Endothelial cell of umbilical vein (primary cell): ENCODE data around the gene VPS41. TPM values are rescaled to one million over a fixed set of nuclear protein-coding genes. Genes with fewer than 3 reads are reported as not detected.

ENCODE experiments used
- BruUV-seq: library from RNA; stranded (reverse); fragments of 400-500 nt; replicated peaks from 2 replicates; lab custom pipeline; 2021; lab: Mats Ljungman, UMichigan
- CTCF ChIA-PET: fragments of 300-600, 350-600 bp; sonication (Branson Sonifier 250); formaldehyde crosslinking; loops from one replicate; lab custom pipeline; 2021; ENCODE audit warnings: antibody characterized with exemption, inconsistent platforms; lab: Charles Lee
- POLR2A ChIA-PET: fragments of 300-600, 350-600 bp; sonication (Branson Sonifier 250); formaldehyde crosslinking; loops from one replicate; lab custom pipeline; 2021; ENCODE audit warnings: antibody characterized with exemption, inconsistent platforms; lab: Charles Lee
- DNase-seq: peaks from one replicate; pipeline ENCODE4 v3.0.0-alpha.2; 2011; ENCODE audit warnings: low read depth, low spot score
- FAIRE-seq: peaks from 2 replicates; lab custom pipeline; 2011; peaks lifted over from hg19 to GRCh38; lab: Jason Lieb, UNC
- H2AFZ ChIP-seq: 2 replicates; pipeline ENCODE4 v1.6.0; 2012; ENCODE audit warnings: low read depth, low read length, control low read depth, inconsistent platforms
- H3K27ac ChIP-seq: 2 replicates; pipeline ENCODE4 v1.5.1; 2011; ENCODE audit warnings: low read depth, mild to moderate bottlenecking, control low read depth, low read length, moderate library complexity; ENCODE audit not compliant: insufficient read depth
- H3K27me3 ChIP-seq, 2 experiments: 2 replicates each; pipeline versions ENCODE4 v1.6.0 to v1.6.1; 2011; ENCODE audit warnings: low read length in 2 of 2, mixed read lengths in 1 of 2; ENCODE audit not compliant: control insufficient read depth in 2 of 2, insufficient read depth in 2 of 2
- H3K36me3 ChIP-seq, 2 experiments: 2 replicates in 1 of 2; 3 replicates in 1 of 2; pipeline ENCODE4 v1.5.1; 2011; ENCODE audit warnings: low read length in 2 of 2, mild to moderate bottlenecking in 1 of 2, moderate library complexity in 1 of 2; ENCODE audit not compliant: control insufficient read depth in 2 of 2, insufficient read depth in 2 of 2; ENCODE audit errors: extremely low read depth in 1 of 2
- H3K4me1 ChIP-seq: 3 replicates; pipeline ENCODE4 v1.5.1; 2011; ENCODE audit warnings: mild to moderate bottlenecking, low read length; ENCODE audit not compliant: control insufficient read depth, insufficient read depth; ENCODE audit errors: extremely low read depth
- H3K4me2 ChIP-seq: 2 replicates; pipeline ENCODE4 v1.6.1; 2011; ENCODE audit warnings: low read length, control low read depth, mixed read lengths; ENCODE audit not compliant: insufficient read depth
- H3K4me3 ChIP-seq, 3 experiments: fragments of 200-600 bp in 1 of 3; sonication (generic), shearing (Covaris generic) in 1 of 3; replicated peaks in 1 of 3; 2 replicates each; pipeline ENCODE4 v1.5.1; 2011 to 2016; ENCODE audit warnings: control low read depth in 3 of 3, low read length in 3 of 3, mild to moderate bottlenecking in 2 of 3, inconsistent platforms in 1 of 3, low read depth in 1 of 3, moderate library complexity in 1 of 3; ENCODE audit not compliant: insufficient read depth in 1 of 3
- H3K79me2 ChIP-seq: 2 replicates; pipeline ENCODE4 v1.6.0; 2012; ENCODE audit warnings: low read length, inconsistent platforms; ENCODE audit not compliant: control insufficient read depth, insufficient read depth
- H3K9ac ChIP-seq: replicated peaks from 2 replicates; pipeline ENCODE3; 2011; ENCODE audit warnings: low read length, control low read depth; ENCODE audit not compliant: insufficient read depth; ENCODE audit errors: extremely low read depth
- H3K9me1 ChIP-seq: replicated peaks from 3 replicates; pipeline ENCODE4 v1.6.0; 2011; ENCODE audit warnings: mild to moderate bottlenecking, low read length; ENCODE audit not compliant: control insufficient read depth, insufficient read depth; ENCODE audit errors: extremely low read depth
- H3K9me3 ChIP-seq: replicated peaks from 2 replicates; pipeline ENCODE4 v1.5.1; 2012; ENCODE audit warnings: low read length, inconsistent platforms; ENCODE audit not compliant: control insufficient read depth, insufficient read depth
- H4K20me1 ChIP-seq: replicated peaks from 2 replicates; pipeline ENCODE3; 2011; ENCODE audit warnings: mild to moderate bottlenecking, low read length; ENCODE audit not compliant: control insufficient read depth, insufficient read depth; ENCODE audit errors: extremely low read depth
- CTCF ChIP-seq, 2 donors: IDR thresholded peaks; 1 replicate in 1 of 2; 2 replicates in 1 of 2; pipeline ENCODE4 v1.5.1; 2011; ENCODE audit warnings: low read length in 2 of 2, mild to moderate bottlenecking in 2 of 2, moderate library complexity in 2 of 2, control low read depth in 1 of 2, inconsistent platforms in 1 of 2, low read depth in 1 of 2; ENCODE audit not compliant: insufficient read depth in 1 of 2; ENCODE audit errors: extremely low read depth in 1 of 2
- EZH2 ChIP-seq: IDR thresholded peaks from 2 replicates; pipeline ENCODE4 v1.6.1; 2012; ENCODE audit warnings: borderline replicate concordance, low read depth, mild to moderate bottlenecking, moderate library complexity, low read length, inconsistent platforms; ENCODE audit not compliant: severe bottlenecking
- FOS ChIP-seq: IDR thresholded peaks from 2 replicates; pipeline ENCODE4 v1.6.1; 2011; ENCODE audit warnings: mild to moderate bottlenecking, low read length, moderate library complexity, borderline replicate concordance; ENCODE audit not compliant: insufficient read depth
- GATA2 ChIP-seq: IDR thresholded peaks from 2 replicates; pipeline ENCODE4 v1.7.0; 2011; ENCODE audit warnings: low read depth, mild to moderate bottlenecking, moderate library complexity, mixed read lengths, low read length; ENCODE audit not compliant: insufficient read length, insufficient read depth
- JUN ChIP-seq: IDR thresholded peaks from 2 replicates; pipeline ENCODE4 v1.6.1; 2011; ENCODE audit warnings: borderline replicate concordance, low read depth; ENCODE audit not compliant: insufficient read length, insufficient read depth
- MYC ChIP-seq: IDR thresholded peaks from one replicate; pipeline ENCODE4 v1.6.1; 2011; ENCODE audit warnings: mild to moderate bottlenecking, low read depth, low read length
- POLR2A ChIP-seq: IDR thresholded peaks from 2 replicates; pipeline ENCODE4 v1.6.1; 2012; ENCODE audit warnings: low read depth, mild to moderate bottlenecking, control low read depth, low read length
- POLR2AphosphoS5 ChIP-seq: IDR thresholded peaks from 2 replicates; pipeline ENCODE4 v1.6.1; 2012; ENCODE audit warnings: low read depth, mild to moderate bottlenecking, control low read depth, low read length, moderate library complexity; ENCODE audit not compliant: insufficient read depth
- dilution Hi-C: fragments of 300-500 bp; cut with MboI; formaldehyde crosslinking; loops from one replicate; pipeline ENCODE4 v1.15.0; 2019; ENCODE audit warnings: low sequenced_read_pairs; ENCODE audit not compliant: extremely low pct_ligation_motif_present
- intact Hi-C: fragments of 100-400 bp; cut with micrococcal nuclease; formaldehyde crosslinking; loops from one replicate; pipeline ENCODE4 v1.10.0; 2022
- polyA plus RNA-seq, 4 experiments: library from polyadenylated mRNA; depleted of rRNA in 3 of 4; stranded (reverse) in 3 of 4; unstranded in 1 of 4; fragments of >200 nt; gene quantifications; 2 replicates each; pipeline versions ENCODE4 v1.2.1 to v1.2.3, GENCODE V29; 2011 to 2012; ENCODE audit warnings: missing spikeins in 1 of 4
- total RNA-seq: library from RNA; stranded (reverse); gene quantifications from 2 replicates; pipeline ENCODE4 v1.2.3, GENCODE V29; 2021
- TF ChIP-seq, protein P1 (sequence below): IDR thresholded peaks from 2 replicates; pipeline ENCODE4 v1.6.1; 2011; ENCODE audit not compliant: insufficient read depth, insufficient read length

Gene VPS41
- total and polyA plus RNA-seq, 2 donors (not counting 3 experiments of a cell fraction or from before 2014, with no cell fraction given): 14.3 to 79.8 TPM

DNA sequence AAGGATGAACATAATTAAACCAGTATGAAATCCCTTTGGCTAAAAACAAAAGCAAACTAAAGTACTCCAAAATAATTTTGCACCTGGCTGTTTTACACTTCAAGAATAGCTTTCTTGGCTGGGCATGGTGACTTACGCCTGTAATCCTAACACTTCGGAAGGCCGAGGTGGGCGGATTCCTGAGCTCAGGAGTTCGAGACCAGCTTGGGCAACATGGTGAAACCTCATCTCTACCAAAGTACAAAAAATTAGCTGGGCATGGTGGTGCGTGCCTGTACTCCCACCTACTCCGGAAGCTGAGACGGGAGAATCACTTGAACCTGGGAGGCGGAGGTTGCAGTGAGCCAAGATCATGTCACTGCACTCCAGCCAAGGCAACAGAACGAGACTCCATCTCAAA, 185.7 kb downstream of the VPS41 start:
- intact Hi-C loops: no loop called here
- H3K9me1 ChIP-seq: no peaks in the 10 kb centered on the region
- H3K27ac ChIP-seq: no peak overlapping the region
- H2AFZ ChIP-seq: no peak overlapping the region
- no peaks in the 10 kb centered on the region for H3K27me3 ChIP-seq
- no peaks in the 10 kb centered on the region for H3K79me2 ChIP-seq
- peaks cover 0 to 15% of the 10 kb centered on the region in 2 experiments for H3K36me3 ChIP-seq
- dilution Hi-C loops: no loop called here
- ChIA-PET POLR2A (no interaction called here), CTCF (interaction anchor here (1.6 kb wide), 1 partner anchor 17 kb away, joined by 7 read pairs; no protein-coding TSS in a partner anchor)
- no peaks in the 10 kb centered on the region for H3K9me3 ChIP-seq
- no peaks in the 10 kb centered on the region for H3K4me1 ChIP-seq
- no peak overlapping the region for H3K9ac ChIP-seq
- no peaks in the 10 kb centered on the region for H4K20me1 ChIP-seq
- BruUV-seq: no TSS peak
- TF ChIP-seq MYC (no peak), GATA2 (no peak), CTCF (IDR thresholded peaks at IDR 0.05; ENCODE audit: extremely low read depth in 1 of 2, insufficient read depth in 1 of 2, low read depth in 1 of 2, low read length in 2 of 2) (no peak), FOS (no peak), POLR2AphosphoS5 (no peak), POLR2A (no peak), JUN (no peak), EZH2 (no peak)
- TF ChIP-seq, protein P1, sequence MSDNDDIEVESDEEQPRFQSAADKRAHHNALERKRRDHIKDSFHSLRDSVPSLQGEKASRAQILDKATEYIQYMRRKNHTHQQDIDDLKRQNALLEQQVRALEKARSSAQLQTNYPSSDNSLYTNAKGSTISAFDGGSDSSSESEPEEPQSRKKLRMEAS: no peak
- no peak for DNase-seq
- no peak for FAIRE-seq
- no peak overlapping the region for H3K4me3 ChIP-seq
- no peak overlapping the region for H3K4me2 ChIP-seq
